HG03460 (cell line): ENCODE measurements around the gene TMPRSS11B.
"Not testable (repeated sequence)": the region's sequence is repeated elsewhere in the genome, so short reads cannot be mapped to it uniquely, and the experiment has no call there.

Experiments
- ATAC-seq: cut with Tn5 transposase; IDR thresholded peaks from one replicate; pipeline ENCODE4 v1.9.1; 2021; ENCODE audit not compliant: unreplicated experiment

TMPRSS11B gene, protein sequence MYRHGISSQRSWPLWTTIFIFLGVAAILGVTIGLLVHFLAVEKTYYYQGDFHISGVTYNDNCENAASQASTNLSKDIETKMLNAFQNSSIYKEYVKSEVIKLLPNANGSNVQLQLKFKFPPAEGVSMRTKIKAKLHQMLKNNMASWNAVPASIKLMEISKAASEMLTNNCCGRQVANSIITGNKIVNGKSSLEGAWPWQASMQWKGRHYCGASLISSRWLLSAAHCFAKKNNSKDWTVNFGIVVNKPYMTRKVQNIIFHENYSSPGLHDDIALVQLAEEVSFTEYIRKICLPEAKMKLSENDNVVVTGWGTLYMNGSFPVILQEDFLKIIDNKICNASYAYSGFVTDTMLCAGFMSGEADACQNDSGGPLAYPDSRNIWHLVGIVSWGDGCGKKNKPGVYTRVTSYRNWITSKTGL

DNA sequence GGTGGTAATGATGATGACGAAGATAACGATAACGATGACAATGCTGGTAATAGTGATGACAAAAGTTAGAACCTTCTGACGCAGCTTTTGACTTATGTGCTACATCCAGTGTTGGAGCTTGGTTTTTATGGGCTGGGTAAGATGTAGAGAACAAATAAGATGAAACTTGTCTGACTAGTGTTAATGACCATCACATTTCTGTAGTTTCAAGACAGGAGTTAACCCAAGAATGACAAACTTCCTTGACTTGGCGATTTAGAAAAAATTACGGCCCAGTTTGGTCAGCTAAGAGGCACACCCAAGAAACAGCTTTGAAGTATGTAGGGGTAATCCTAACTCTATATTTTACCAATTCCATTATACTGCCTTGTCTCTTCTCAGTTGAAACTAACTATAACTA is at the start of gene TMPRSS11B:
TSS of gene TMPRSS11B (minus strand) at position 101 of the 400 bp plus-strand sequence. CDS start 136 bp downstream, outside the sequence.
- ATAC-seq, result no peak

DNA sequence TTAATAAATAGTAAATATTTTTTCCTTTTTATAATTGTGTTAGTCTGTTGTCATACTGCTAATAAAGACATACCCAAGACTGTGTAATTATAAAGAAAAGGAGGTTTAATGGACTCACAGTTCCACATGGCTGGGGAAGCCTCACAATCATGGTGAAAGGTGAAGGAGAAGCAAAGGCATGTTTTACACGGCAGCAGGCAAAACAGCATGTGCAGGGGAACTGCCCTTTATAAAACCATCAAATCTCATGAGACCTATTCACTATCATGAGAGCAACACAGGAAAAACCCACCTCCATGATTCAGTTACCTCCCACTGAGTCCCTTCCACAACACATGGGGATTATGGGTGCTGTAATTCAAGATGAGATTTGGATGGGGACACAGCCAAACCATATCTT is 45.8 kb upstream of the TMPRSS11B start:
- ATAC-seq, result no peak

DNA sequence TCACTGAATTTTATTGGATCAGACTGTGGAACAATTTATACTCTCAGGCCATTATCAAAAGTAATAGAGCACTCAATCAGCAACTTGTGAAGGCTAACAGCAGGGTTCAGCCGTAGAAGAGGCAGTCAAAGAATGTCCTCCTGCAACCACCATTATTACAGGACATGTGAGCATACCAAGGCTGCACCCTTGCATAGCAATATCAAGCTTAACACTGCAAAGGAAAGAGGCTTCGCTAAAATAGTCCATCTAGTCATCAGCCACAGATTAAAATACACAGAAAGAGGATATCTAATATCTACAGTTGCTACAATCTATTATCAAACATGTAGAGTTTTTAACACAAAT is 42.9 kb upstream of the TMPRSS11B start:
- no peak for ATAC-seq

DNA sequence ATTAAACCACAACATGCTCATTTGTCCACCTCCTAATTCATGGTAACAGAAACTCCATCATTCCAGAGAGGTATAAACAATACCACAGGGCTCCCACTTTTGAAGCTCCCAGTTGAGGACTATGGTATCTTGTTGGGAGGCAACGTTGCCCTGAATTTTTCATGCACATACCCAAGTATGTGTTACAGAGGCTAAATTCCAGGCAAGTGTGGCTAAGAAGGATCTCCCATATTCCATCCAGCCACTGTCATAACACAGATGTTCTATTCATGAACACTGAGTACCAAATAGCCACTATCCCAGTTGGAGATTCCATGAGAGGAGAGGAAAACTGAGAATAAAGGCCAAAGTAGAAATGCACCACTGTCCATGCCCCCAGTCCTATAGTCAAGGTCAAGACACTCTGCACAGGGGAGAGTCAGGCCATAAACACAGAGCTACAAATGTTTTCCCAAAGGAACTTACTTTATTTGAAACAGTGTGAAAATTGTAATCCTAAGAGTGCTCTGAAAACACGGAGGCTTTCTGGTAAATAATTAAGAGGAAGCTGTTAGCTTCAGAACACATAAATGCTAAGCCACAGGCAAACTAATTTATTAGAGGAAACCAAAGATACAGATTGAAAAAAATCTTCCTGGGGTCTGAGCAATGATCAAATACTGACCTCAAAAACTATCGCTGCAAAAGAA is 42.4 kb upstream of the TMPRSS11B start:
- ATAC-seq, result no peak

DNA sequence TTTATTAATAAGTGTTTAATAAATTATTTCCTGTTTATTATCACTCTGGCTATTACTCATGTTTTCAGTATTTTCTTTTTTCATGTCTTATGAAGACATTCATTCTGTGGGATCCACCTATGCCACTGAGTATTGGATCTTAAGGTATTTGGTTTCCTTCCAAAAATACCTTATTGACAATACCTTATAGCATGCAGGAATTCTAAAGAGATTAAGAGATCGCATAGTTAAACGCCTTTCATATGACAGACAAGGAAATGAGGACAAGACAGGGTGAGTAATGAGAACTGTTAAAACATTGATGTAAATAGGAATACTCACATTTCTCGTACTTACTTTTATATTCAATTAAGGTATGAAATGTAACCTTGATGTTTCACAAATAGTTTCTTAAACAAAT is 38.2 kb upstream of the TMPRSS11B start:
- no peak for ATAC-seq

DNA sequence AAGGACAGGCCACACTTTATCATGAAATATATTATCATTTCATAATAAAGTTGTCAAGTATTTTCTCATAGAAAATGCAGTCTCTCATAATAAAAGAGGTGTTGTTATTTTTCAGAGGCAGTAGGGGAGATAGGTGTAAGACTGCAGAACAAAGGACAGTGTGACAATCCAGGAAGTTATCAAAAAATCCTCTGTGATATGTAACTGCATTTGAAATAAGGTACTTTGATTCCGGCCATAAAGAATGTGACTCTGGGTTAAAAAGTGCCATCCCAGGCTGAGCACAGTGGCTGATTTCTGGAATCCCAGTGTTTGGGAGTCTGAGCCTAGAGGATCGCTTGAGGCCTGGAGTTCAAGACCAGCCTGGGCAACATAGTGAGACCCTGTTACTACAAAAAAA is 37.6 kb upstream of the TMPRSS11B start:
- no peak for ATAC-seq

DNA sequence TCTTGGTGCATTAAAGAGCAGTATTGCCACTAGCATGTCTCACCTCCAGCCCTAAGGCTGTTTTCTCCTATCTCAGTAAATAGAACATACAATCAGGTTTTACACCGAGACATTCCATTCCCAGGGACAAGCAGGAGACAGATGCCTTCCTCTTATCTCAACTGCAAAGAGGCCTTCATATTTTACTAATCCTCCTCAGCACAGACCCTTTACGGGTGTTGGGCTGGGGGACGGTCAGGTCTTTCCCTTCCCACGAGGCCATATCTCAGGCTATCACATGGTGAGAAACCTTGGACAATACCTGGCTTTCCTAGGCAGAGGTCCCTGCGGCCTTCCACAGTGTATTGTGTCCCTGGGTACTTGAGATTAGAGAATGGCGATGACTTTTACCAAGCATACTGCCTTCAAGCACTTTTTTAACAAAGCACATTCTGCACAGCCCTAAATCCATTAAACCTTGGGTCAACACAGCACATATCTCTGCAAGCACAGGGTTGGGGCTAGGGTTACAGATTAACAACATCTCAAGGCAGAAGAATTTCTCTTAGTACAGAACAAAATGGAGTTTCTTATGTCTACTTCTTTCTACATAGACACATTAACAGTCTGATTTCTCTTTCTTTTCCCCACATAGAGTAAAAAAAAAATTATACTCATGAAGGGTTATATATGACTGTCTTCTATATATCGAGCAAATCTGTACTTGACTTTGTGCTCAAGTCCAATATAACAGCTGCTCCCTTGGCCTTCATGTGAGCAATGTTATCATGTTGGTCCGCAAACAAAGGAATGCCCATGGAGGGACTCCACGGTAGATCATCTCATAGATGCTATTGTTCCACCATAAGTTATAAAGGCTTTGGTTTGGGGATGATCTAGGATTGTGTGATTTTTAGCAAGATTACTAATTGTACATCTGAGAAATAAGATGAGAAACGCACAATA is 36.6 kb upstream of the TMPRSS11B start:
- not testable (repeated sequence) for ATAC-seq

DNA sequence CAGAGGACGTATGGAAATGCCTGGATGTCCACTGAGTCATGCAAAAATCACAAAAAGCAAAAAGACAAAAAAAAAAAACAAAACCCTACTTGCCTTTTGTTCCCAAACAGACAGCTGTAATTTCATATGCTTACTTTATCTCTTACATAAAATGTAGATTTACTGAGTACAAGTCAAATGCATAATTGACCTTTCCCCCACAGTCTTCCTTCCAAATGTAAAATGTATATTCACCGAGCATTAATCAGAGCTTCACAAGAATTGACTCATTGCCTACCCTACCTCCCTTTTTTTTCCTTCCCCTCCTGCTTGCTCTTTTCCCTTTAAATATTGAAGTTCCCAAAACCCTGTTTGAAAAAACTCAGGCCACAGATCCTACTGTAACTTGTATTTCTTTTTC is 32.5 kb upstream of the TMPRSS11B start:
- ATAC-seq, result no peak

DNA sequence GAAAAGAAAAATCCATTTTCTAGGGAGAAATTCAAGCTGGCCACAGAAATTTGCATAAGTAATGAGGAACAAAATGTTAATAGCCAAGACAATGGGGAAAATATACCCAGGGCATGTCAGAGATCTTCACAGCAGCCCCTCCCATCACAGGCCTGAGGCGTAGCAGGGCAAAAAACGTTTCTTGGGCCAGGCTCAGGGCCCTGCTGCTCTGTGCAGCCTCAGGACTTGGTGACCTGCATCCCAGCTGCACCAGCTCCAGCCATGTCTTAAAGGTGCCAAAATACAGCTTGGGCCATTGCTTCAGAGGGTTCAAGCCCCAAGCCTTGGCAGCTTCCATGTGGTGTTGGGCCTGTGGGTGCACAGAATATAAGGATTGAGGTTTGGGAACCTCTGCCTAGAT is 32.1 kb upstream of the TMPRSS11B start:
- no peak for ATAC-seq

DNA sequence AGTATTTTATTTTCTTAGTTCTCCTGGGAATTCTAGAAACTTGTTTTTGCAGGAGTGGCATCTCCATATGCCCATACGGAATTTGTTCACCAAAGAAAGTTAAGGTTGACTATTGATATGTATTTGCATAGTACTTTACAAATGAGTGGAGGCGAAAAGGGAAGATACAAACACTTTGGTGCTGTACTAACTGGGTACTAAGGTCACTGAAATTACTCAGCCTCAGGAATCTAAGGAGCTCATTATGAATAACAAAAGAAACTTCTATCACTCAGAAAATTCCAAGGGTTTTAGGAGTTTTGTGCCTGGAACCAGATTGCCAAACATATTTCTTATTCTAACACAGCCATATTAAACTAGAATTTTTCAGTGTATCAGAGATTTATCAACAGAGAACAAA is 27.4 kb upstream of the TMPRSS11B start:
- no peak for ATAC-seq

DNA sequence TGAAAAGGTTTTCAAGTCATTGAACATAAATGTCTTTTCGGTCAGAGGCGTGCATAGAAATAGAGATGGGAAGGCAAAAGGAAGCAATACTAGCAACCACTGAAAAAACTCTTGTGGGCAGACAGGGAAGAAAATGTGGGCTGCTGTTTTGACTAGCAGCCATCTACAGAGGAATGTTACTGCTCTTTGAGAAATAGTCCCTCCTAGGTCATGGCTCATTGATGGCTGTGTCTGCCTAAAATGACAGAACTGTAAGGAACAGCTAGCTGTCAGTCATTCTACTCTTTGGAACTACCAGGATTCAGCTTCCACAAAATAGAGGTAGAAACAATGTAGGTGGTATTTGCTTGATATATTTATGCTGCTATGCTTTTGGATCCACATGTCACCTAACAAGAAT is 26.9 kb upstream of the TMPRSS11B start:
- peak; percentile 42 for ATAC-seq

DNA sequence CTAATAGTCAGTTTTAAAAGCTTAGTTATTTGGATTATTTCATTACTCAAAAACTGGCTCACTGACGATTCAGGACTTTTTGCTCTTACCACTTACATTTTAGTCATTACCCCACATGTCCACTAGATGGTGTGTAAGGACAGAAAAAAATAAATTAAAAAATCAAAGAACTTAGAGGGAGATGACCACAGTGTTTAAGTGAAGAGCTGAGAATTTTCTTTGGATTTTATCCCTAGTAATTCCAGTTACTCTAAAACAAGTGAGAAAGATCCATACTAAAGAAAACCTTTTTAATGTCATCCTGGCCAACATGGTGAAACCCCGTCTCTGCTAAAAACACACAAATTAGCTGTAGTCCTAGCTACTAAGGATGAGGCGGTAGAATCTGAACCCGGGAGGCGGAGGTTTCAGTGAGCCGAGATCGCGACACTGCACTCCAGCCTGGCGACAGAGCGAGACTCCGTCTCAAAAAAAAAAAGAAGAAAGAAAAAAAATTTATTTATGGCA is 26.4 kb upstream of the TMPRSS11B start:
- ATAC-seq, result peak; percentile 71

DNA sequence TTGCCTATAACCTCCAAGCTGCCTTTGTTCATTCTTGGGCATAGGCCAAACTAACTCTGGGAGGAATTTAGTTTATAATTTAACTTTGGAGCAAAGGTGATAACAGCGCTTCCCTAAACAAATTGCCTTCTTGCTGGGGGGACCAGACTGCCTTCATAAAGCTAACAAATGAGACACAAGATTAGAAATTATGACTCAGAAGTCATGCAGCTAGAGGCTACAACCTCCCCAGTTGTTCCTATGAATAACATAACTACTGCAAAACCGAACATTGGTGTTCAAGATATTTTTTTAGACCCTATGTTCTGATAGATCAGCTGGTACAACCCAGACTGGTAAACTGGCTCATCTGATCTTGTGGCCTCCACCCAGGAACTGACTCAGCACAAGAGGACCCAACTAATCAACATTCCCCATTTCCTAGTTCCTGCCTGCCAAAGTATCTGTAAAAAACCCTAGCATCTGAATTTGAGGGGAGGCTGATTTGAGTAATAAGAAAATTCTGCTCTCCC is 22.0 kb upstream of the TMPRSS11B start:
- ATAC-seq, result no peak

DNA sequence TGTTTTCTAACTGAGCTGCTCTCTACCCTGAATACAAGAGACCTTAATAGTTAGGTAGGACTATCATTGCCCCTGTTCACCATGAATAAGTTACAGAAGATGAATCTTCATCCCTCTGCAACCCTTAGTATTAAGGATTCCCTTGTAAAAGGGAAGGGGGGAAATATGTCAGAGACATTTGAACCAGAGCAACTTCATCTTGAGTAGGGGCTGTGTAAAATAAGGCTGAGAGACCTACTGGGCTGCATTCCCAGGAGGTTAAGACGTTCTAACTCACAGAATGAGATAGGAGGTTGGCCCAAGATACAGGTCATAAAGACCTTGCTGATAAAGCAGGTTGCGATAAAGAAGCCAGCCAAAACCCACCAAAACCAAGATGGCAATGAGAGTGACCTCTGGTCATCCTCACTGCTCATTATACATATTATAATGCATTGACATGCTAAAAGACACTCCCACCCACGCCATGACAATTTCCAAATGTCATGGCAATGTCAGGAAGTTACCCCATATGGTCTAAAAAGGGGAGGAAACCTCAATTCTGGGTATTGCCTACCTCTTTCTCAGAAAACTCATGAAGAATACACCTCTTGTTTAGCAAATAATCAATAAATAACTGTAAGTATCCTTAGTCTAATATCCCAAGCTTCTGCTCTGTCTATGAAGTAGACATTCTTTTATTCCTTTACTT is 19.5 kb upstream of the TMPRSS11B start:
- ATAC-seq, result no peak

DNA sequence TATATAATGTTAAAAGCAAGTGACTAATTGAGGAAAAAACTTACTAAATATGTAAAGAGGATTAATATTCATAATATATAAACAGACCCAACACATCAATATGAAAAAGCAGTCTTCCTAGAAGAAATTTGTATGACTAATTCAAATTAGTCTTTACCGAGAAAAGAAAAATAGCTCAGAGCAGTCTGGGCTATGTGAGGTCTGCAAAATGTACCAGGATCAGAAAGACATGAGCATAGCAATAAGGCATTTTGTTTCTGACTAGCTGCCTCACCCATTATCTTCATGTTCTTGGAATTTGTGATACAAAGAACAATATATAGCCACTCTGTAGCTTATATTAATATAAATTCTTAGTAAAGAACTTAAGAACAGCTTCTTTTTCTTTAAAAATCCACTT is 13.7 kb upstream of the TMPRSS11B start:
- ATAC-seq, result no peak

DNA sequence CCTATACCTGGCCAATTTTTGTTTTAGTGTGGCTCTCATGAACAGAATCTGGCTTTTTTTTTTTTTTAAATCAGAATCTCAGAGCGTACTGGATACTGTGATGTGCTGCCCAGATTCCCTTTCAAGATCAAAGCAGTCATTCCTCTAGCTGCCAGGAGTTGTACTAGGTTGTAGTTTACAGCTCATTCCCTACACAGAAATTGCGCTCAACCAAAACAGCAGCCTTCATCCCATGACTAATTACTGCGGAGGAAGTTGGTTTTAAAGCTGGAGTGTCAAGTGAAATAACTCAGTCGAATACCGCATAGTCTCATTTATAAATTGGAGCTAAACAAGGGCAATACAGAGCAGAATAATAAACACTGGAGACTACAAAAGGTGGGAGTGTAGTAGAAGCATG is 12.2 kb upstream of the TMPRSS11B start:
- ATAC-seq, result no peak

DNA sequence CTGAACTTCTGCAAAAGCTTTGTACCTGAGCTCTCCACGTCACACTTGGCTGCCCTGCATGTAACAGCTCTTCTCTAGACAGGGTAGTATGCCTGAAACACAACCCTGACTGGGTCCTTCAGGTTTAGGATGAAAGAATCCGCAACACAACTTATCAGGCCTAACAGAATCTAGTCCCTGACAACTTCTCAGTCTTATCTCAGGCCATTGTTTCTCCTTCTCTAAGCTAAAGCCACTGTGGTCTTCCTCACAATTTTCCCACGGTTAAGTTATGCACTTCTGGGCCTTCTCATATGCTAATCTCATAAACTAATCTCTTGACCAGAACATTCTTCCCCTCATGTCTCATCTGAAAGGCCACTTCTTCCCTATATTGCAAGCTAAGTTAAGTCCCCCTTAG is 10.8 kb upstream of the TMPRSS11B start:
- ATAC-seq, result no peak

DNA sequence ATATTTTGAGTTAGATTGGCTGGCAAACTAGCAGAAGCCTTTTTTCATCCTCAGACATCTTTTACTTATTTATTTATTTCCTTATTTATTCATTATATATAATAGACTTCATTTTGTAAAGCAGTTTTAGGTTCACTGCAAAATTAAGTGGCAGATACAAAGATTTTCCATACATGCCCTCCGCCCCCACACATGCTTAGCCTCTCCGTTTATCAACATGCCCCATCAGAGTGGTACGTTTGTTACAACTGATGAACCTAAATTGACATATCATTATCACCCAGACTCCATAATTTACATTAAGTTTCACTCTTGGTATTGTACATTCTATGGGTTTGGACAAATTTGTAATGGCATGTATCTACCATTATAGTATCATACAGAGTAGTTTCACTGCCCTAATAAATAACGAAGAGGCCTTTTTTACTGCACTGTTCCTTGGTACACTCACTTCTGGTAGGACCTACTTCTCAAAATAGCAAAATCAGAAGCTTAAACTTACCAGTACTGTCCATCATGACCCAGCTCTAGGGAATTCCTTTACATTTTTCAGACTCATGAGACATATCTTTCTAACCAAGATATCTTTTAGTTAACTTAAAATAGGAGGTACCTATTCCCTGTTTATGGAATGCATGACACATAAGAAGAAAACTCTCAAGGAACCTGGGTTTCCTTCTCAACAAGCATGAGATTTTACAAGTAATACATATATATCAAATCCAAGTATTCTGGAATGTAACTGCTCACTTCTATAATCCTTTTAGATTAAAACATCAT is 4.8 kb upstream of the TMPRSS11B start:
- no peak for ATAC-seq

DNA sequence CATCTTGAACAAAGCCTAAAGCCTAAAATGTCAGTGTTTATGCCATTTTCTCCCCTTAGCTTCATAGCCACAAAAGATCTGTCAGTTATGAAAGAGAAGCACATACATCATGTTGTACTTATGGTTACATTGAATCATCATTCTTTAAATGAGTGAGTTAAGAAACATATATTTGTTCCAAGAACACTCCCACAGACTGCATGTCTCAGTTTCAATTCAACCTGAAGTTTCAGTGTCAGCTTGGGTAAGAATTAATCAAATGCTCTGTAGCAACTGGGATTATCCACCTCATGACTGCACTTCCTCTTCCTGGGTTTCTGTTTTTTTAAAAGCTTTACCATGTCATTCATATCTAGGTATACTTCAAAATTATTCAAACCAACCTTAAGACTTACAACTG is 3.9 kb upstream of the TMPRSS11B start:
- peak; percentile 80 for ATAC-seq

DNA sequence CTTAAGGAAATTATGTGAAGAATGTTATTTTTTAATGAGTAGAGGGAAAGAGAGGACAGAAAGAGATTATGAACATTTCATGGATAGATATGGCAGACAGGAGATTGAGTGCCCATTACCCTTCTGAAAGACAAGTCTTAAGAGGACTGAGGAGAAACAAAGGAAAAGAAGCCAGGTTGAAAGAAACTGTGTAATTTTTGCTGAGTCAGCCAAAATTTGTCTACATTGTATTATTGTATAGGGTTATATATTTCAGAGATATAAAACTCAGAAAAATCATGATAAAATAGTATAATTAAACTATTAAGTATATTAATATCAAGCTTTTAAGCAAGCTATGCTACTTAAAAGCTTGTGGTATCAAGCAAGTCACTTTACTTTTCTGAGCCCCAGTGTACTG is 4.9 kb downstream of the TMPRSS11B start:
- ATAC-seq, result no peak
